ENCODE measurements around the gene EXOC3.

DNA sequence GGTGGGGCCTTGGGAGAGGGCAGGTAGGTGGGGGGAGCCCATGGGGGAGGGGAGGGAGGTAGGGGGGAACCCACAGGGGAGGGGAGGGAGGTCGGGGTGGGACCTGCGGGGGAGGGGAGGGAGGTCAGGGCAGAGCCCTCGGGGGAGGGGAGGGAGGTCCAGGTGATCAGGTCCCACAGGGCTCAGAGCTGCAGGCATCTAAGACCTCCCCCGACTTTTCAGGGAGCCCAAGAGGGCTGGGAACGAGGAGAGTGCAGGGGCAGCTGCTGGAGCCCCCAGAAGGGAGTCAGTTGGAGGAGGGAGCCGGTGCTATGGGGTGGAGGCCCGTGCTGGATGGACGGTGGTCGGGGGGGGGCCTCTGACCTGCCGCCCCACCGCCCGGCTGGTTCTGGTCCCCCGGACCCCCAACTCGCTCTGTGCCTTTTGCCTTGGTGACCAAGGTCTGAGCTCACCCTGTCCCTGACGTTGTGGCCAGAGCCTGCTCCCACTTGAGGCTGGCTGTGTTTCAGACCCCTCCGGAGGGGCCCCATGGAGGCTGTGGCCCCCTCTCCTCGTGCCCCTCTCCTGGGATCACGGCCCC, 49.4 kb downstream of the EXOC3 start:
- TF ChIP-seq, protein P1, sequence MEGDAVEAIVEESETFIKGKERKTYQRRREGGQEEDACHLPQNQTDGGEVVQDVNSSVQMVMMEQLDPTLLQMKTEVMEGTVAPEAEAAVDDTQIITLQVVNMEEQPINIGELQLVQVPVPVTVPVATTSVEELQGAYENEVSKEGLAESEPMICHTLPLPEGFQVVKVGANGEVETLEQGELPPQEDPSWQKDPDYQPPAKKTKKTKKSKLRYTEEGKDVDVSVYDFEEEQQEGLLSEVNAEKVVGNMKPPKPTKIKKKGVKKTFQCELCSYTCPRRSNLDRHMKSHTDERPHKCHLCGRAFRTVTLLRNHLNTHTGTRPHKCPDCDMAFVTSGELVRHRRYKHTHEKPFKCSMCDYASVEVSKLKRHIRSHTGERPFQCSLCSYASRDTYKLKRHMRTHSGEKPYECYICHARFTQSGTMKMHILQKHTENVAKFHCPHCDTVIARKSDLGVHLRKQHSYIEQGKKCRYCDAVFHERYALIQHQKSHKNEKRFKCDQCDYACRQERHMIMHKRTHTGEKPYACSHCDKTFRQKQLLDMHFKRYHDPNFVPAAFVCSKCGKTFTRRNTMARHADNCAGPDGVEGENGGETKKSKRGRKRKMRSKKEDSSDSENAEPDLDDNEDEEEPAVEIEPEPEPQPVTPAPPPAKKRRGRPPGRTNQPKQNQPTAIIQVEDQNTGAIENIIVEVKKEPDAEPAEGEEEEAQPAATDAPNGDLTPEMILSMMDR (IDR thresholded peaks at IDR 0.05), result no peak
- TF ChIP-seq POLR2A (IDR thresholded peaks at IDR 0.05), result no peak
